ENCODE results near the gene KCTD11.
"Not testable (repeated sequence)": the region's sequence is repeated elsewhere in the genome, so short reads cannot be mapped to it uniquely, and the experiment has no call there.

Gene KCTD11

DNA sequence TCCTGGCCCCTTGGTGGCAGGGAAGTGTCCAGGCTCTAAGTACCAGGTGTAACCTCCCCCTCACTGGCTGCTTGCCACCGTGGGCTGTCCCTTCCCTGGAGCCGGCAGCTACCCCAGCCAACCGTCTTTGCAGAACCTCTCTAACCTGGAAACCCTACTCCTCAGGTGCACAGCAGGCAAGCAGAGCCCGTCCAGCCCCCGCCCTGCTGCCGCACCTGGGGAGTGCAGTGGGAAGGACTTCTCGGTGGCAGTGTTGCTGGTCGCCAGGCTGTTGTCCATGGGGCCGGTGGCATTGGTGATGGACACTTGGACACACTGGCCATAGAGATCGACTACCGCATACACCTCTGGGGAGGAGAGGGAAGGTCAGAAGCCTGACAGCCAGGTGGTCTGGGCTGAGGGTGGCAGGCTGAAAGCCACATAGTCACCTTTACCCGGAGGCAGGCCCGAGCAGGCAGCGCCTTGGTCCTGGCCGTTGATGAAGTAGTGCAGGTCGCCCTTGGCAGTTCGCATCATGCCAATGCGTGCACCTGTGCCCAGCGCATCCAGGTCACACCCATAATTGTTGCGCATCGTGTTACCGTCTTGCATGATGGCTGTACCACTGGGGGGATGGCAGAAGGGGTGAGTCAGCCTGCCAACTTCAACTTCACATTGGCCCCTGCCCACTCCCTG lies 29.3 kb upstream of the KCTD11 start:
- DNase-seq, result no peak

DNA sequence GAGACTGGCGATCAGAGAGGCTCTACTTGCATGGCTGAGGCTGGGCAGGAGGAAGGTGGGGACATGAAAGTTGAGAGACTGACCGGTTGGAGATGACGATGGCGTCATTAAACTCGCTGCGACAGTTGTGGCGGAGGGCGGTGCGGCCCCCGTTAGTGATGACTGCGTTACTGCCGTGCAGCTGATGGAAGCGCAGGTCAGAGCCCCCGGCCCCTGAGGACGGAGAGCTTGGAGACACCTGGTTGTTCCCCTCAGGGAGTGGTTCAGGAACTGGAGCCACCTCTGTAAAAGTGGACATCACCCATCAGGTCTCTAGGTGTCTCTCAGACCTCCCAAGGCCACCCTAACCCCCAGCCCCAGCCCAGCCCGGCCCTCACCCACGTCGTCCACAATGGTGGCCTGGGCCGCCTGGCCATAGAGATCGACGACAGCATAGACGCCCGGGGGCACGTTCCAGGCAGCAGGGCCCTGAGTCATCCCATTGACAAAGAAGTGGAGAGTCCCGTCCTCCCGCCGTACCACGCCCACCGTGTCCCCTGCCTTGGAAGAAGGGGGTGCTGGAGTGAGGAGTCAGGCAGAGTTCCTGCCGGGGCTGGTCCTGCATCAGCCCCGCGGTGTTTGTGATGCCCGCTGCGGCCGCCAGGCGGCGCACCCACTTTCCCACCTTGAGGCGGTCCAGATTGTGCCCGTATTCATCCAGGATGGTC lies 28.1 kb upstream of the KCTD11 start:
- peak; percentile 71 for DNase-seq

- no peak for DNase-seq
These were observed 27.6 kb upstream of the KCTD11 start for GRCh38 chr17:7324438-7324779.

DNA sequence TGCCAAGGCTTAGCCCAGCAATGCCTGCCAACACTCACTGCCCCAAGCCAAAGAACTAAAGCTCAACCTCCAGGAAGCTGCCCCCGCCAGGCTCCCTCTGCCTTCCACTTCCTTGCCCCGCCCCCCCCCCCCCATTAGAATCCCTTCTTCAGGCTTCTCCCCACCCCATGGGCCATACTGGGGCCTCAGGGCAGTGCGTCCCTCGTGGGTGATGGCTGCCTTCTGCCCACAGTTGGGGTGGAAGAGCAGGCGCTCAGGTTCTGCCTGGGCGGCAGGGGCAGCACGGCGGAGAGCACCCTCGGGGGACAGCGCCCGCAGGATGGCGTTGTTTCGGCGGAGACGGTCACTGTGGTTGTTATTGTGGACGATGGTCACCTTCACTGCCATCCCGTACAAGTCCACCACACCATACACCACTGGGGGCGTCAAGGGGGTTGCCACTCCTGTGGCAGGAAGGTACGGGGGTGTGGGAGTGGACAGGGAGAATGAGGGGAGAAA lies 26.9 kb upstream of the KCTD11 start:
- no peak for DNase-seq

DNA sequence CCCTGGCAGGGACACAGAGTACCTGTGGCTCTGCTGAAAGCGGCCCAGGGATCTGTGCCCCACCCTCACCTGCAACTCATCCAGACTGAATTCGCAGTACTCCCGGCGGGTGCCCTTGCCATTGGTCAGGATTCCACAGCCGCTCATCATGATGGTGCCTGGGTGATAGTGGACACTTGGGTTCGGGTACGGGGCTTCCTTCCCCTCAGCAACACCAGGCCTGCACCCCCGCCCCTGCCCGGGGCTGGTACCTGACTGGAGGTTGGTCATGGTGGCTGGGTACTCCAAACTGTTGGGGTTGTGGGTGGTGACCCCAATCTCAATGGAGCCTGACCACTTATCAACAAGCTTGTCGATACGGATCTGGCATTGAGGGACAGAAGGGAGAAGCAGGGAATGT lies 25.8 kb upstream of the KCTD11 start:
- no peak for DNase-seq

- no peak for DNase-seq
These were observed 24.9 kb upstream of the KCTD11 start for GRCh38 chr17:7327056-7327455.

- DNase-seq, result no peak
These were observed 24.5 kb upstream of the KCTD11 start for GRCh38 chr17:7327501-7327900.

DNA sequence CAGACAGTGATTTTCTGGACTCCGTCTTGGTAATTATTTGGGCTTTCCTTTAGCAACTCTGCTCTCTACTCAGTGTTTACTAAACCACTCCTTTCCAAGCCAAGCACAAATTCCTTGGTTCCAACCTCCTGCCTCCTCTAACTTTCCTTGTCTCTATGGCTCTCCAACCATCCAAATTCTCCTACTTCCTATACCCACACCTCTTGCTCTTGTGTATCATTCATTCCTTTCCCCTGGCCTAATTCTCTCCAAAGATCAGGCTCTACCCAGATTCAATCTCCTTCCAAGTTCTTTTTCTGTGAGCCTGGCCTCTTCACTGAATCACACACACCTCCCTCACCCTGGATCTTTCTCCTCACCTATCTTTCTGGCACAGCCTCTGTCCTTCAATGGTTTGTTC lies 24.0 kb upstream of the KCTD11 start:
- no peak for DNase-seq

DNA sequence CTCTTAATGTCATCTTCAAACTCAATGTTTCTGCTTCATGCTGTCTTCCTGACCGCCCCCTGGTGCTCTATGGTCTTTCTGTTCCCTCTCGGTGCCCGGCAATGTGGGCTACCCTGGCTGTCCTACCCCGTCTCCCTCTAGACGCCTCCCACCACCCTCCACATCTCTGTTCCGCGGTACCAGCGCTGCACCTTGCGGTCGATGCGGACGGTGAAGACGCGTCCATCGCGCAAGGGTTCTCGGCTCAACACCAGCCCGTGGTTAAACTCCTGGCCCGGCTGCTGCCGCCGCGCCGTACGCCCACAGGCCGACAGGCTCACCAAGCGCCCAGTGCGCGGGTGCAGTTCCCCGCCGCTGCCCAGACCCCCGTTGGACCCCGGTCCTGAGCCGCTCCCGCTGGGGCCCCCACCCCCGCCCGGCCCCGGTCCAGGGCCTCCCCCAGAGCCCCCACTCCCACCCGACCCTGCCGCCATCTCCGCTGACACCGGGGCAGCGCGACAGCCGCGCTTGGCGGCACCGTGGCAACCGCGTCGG lies 23.1 kb upstream of the KCTD11 start, which contains the start of gene NEURL4:
Gene NEURL4 (minus strand): TSS at position 496 of the 534 bp plus-strand sequence. CDS start 23 bp downstream, at position 473.
- peak; percentile 39 for DNase-seq

DNA sequence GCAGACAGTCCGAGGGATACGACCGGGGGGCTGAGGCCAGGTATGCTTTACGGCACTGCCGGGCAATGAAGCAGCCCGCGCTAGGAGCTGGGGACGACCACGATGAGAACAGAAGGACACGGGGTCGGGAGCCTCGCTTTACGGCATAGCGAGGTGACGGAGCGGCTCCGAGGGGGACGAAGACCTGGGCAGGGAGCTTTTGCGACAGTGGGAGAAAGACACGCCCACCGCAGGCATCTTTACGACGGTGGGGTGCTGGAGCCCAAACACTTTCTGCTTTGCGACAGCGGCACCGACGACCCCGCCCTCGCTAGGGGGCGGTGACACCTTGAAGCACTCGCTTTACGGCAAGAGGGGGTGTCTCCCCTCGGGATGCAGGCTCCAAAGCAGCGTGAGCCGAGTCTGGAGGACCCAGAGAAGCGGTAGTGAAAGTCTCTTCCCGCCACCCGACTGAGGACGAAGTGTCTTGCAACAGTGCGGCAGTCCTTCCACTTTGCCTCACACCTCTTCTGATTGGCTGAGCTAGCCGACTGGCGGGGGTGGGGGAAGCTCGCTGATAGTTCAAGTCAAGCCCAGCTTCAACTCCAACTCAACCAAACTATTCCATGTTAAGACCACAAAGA lies 22.5 kb upstream of the KCTD11 start:
- peak; percentile 98 for DNase-seq

GRCh38 chr17:7329997-7330637 lies 21.8 kb upstream of the KCTD11 start:
- DNase-seq, result peak; percentile 85

GRCh38 chr17:7330638-7331015 lies 21.3 kb upstream of the KCTD11 start:
- DNase-seq, result no peak

DNA sequence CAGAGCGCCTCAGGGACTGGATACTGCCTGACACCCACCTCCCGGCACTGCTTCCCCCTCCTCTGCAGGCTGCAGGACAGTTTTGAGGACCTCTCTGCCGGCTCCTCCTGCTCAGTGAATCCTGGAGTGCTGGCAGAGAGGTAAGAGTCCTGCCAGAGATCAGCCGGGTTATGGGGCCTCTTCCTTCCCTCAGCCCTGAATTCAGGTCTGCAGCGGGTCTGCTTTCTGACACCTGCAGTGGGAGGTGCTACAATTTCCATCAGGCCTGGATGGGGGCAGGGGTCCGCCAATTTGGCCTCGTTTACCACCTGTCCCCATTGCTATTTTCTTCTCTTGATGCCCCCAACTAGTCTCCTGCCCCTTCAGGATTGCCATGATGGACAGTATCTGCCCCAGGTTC lies 19.9 kb upstream of the KCTD11 start:
- DNase-seq, result no peak

GRCh38 chr17:7332600-7333069 lies 19.3 kb upstream of the KCTD11 start:
- DNase-seq, result peak; percentile 67

DNA sequence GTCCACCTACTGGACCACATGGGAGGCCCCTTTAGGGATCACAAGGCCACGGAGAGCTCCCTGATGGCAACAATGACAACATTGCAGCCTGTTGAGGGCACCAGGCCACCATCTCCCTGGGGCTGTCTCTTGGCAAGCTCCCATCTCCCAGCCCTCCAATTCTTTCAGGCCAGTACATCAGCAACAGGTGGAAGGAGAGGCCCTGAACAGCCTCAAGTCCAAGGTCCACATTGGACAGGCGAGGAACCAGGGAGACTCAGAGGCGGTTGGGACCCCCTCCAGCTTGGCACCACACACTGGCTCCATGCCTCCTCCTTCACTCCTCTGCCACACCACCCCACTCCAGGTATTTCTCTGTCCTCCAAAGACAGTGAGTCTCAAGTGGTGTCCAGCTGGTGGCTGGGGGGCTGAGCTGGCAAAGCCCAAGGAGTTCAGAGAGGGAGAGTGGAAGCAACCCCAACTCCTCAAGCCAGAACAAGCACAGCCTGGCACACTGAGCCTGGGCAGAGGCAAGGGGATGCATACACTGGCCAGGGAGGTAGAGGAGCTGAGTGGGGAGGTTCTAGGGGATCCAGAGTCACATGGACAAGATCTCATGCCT lies 16.9 kb upstream of the KCTD11 start:
- no peak for DNase-seq

GRCh38 chr17:7335765-7336164 lies 16.2 kb upstream of the KCTD11 start:
- DNase-seq, result not testable (repeated sequence)

- peak; percentile 89 for DNase-seq
These were observed 15.5 kb upstream of the KCTD11 start, which contains the start of gene ACAP1 for GRCh38 chr17:7336240-7337175. Gene ACAP1 (plus strand): TSS chr17:7336529. CDS start chr17:7336735, 206 bp downstream.

DNA sequence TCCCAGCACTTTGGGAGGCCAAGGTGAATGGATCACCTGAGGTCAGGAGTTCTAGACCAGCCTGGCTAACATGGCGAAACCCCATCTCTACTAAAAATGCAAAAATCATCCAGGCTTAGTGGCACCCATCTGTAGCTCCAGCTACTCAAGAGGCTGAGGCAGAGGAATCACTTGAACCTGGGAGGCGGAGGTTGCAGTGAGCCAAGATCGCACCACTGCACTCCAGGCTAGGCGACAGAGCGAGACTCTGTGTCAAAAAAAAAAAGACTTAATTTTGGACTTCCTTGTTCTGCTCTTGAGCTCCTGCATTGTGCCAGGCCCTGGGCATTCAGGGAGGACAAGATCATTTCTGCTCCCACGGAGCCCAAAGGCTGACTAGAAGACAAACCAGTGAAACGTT lies 14.4 kb upstream of the KCTD11 start:
- not testable (repeated sequence) for DNase-seq

- DNase-seq, result no peak
These were observed 11.8 kb upstream of the KCTD11 start for GRCh38 chr17:7340179-7340578.

DNA sequence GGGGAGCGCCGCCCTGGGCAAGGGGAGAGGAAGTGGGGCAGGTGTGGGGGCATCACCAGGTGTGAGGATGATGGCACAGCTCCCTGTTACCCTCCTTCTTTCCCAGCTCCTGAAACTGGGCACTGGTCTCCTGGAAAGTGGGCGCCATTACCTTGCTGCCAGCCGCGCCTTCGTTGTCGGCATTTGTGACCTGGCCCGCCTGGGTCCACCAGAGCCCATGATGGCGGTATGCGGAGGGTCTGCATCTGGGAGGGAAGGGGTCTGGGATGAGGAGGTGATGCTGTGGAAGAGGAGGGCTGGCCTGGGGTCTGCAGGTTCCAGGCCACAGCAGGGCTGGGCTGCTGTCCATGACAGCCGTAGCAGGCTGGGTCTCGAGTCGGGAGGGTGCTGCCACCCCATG lies 10.1 kb upstream of the KCTD11 start:
- no peak for DNase-seq

- DNase-seq, result no peak
These were observed 8.7 kb upstream of the KCTD11 start for GRCh38 chr17:7343250-7343649.

Data from CD4-positive, alpha-beta T cell treated with Interleukin-10 for 1 hour (primary cell).